NCI-H748 (cell line): ENCODE results near the gene ACAD8.
A peak's percentile ranks its signal among the peaks of the same experiment; 100 is the strongest.
"Not testable (repeated sequence)": the region's sequence is repeated elsewhere in the genome, so short reads cannot be mapped to it uniquely, and the experiment has no call there.

Experiments used
- DNase-seq: peaks from one replicate; lab custom pipeline; 2025; ENCODE audit not compliant: unreplicated experiment; lab: John Stamatoyannopoulos, UW

Gene ACAD8

DNA sequence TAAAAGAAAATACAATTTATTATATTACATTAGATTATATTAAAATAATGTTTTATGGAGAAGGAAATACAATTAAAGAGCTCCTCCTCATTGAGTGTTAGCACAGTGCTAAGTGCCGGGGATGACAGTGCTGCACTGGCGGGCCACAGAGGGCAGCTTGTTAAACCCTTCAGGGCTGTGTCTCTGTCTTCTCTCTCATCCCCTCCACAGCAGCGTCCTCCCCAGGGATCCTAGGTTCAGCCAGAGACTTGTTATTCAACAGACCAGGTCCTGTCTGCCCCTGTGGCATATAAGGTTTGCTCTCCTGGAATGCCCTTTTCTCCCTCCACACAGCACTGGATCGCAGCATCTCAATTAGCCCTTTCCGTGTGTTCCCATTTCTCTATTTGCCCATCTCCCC lies 14.4 kb upstream of the ACAD8 start:
- DNase-seq, result no peak

DNA sequence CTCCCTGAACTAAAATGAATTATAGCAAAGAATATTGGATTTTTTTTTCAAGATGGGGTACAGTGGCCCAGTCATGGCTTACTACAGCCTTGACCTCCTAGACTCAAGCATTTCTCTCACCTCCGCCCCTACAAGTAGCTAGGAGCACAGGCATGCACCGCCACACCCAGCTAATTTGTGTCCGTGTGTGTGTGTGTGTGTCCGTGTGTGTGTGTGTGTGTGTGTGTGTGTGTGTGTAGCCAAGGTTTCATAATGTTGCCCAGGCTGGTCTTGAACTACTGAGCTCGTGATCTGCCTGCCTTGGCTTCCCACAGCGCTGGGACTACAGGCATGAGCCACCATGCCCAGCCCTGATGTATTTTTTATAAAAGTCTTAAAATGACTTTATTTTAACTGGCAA lies 12.8 kb upstream of the ACAD8 start:
- DNase-seq, result no peak

DNA sequence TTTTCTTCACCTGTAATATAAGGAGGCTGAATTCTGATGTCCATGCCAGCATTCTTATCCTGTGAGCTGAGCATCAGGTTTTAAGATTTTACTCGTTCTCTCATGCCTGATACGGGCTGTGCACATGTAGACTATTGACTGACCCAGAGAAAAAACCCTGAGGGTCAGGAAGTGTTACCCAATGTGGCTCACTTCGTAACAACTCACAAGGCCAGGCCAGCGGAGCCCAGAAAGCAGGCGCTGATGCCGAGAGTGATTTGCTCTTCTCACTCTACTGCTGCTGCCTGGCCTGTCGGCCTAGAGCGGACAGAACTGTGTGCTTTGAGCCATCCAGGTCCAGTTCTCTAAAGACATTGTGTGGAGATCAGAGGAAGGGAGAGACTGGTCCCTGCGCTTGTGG lies 11.0 kb upstream of the ACAD8 start:
- DNase-seq, result no peak

DNA sequence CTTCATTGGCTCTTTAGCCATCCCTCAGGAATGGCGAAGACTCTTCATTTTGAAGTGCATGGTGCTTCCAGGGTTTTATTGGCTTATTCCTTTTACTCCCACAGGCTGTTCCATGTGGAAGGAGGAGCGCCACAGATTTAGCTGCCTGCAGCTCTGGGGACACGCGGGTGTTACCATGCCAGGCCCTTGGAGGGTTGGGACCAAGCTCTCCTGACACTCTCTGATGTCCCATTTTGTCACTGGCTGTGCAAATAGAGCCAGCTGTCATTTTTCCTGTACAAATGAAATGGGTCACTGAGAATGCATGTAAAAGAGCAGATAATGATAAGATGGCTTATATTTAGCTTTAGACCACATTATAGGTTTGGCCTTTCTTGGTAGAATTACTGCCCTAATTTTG lies 9.5 kb upstream of the ACAD8 start:
- DNase-seq, result no peak

DNA sequence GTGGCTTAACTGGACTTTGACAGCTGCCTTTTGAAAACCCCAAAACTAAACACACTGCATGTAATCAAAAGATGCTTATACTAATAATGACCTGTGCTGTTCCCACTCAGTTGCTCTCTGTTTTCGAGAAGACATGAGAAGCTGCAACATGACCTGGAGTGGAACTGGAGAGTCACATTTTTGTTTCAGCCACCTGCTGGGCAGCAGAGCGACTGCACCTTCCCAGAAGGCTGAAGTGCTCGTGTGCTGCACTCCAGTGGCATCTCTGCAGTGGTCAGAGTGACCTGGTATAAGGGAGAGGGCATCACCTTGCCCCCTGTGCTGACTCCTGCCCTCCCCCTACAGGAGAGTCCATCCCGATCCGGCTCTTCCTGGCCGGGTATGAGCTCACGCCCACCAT lies 8.8 kb upstream of the ACAD8 start:
- DNase-seq, result no peak

DNA sequence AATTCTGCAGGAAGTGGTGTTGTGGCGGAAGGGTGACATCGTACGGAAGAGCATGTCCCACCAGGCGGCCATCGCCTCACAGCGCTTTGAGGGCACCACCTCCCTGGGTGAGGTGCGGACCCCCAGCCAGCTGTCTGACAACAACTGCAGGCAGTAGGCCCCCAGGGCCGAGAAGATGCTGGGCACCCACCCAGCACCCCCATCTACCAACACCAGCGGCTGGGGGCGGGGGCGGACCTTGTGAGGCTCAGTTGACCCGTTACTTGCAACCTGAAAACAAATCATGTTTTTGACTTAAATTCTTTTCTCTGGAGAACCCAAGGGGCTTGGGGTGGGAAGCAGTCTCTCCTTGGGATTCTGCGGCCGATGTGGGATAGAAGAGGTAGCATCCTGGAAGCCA lies 7.9 kb upstream of the ACAD8 start:
- DNase-seq, result no peak

DNA sequence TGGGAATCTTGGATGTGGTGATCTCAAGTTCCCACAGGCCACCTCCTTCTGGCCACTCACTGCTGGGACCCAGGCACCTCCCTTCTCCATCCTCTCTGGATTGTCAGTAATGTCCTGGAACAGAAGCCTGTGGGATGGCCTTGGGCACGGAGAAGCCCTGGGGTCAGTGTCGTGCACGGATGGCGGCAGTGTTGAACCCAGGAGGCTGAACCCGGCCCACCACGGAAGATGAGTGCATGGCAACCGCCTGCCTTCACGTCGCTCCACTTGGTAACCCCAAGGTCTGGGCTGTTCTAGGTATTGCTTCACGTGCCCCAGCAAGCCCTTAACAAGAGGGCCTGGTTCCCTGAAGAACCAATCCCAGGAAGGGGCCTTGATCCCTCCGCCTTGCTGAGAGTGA lies 7.3 kb upstream of the ACAD8 start:
- DNase-seq, result no peak

DNA sequence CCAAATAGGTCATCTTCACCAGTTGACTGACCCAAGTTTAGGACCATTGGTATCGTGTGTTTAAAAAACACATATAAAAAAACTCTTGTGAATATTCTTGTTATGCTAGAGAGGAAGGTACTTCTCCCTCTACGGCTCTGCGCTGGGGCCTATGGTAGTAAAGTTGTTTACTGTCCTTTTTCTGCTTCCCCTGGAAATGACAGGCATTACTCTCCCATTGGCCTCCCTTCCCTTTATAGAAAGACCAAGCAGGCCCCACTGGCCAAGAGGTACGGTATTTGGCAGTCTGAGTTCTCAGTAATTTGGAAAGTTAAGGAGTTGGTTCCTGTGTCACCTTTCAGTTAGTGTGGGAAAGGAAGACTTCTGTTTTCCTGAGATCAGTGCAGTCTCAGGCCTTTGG lies 6.7 kb upstream of the ACAD8 start:
- DNase-seq, result no peak

DNA sequence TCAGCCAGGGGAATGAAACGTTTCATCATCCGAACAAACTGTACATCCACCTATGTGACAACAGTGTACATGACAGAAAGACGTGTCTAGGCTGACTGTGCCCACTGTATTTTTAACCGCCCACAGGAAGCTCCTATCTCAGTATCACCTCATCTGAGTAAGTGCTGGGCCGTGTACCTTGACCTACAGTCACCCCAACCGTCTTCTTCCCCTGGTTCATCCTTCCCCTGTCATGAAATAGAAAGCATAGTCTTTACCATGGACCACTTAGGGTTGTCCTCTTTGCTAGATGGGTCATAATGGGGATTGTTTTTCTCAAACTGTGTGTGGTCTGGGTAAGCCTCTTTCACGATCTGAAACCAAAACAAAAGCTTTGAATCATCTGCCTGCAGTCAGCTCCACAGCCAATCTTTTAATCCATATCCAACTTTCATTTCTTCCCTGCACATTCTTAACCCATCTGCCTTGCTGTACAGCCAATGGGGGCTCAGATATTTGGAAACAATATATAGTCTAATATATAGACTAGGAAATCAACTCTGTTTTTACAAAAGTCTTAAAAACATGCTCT lies 4.4 kb upstream of the ACAD8 start:
- no peak for DNase-seq

DNA sequence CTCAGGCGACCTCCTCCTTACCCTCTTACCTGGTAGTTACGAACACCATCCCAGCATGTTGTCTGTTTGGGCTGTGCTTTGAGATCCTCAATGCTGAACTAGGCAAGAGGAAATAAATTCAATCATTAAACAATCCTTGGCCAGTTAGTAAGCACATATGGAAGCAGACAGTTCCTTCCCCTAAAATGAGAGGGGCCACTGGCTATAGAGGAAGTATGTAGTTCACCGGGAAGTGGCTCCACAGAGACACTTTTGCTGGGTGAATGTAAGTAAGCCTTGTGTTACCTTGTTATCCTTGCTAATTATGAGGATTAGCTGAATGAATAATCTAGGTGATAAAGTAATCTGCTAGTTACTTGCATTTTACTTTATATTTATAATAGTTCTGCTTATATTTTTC lies 3.1 kb upstream of the ACAD8 start:
- DNase-seq, result no peak

DNA sequence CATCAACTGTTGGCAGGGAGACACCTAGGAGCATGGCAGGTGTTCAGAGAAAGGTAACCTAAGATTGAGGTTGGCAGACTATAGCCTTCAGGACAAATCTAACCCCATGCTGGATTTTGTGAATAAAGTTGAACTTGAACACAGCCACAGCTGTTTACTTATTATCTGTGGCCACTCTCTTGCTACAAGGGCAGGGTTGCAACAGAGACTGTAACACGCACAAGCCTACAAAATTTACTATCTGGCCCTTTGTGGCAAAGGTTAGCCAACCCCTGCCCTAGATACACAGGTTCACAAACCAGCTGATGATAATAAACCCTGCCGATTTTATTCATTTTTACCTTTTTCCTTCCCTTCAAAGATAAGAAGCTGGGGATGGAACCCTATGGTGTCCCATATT lies 2.7 kb upstream of the ACAD8 start:
- no peak for DNase-seq

DNA sequence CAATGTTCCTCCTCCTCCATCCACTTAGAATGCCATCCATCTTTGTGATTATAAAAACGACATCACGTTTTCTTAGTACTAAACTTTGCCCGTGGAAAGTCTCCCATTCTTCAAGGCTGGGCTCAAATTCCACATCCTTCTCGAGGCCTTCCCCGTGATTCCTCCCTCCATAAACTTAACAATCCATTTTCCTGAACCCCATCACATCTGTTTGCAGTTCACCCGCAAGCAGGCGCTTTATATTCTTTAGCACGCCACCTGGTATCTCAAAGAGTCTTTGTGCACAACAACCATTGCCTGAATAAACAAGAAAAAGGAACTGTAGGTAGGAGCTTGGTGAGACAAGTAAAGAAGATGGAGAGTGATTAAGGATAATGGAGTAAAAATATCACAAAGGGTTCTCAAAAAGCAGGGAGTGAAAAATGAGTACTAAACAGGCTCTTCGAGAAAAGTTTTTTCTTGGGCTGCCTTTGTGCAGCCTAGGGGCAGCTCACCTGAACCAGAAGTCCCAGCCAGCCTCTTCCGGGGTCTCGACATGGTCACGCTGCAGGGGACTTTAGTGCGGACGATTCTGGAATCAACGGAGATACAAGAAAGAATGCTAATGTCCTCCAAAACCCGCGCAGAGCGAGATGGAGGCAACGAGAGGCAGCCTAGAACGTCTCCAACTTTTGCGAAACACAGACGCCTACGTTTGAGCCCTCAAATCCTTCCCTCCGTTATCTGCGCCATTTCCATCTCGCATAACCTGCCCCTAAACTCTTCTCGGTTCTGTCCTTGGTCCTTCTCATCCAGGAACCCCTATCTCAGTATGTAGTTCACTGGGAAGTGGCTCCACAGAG lies 801 bp upstream of the ACAD8 start:
- DNase-seq, result peak; percentile 68

DNA sequence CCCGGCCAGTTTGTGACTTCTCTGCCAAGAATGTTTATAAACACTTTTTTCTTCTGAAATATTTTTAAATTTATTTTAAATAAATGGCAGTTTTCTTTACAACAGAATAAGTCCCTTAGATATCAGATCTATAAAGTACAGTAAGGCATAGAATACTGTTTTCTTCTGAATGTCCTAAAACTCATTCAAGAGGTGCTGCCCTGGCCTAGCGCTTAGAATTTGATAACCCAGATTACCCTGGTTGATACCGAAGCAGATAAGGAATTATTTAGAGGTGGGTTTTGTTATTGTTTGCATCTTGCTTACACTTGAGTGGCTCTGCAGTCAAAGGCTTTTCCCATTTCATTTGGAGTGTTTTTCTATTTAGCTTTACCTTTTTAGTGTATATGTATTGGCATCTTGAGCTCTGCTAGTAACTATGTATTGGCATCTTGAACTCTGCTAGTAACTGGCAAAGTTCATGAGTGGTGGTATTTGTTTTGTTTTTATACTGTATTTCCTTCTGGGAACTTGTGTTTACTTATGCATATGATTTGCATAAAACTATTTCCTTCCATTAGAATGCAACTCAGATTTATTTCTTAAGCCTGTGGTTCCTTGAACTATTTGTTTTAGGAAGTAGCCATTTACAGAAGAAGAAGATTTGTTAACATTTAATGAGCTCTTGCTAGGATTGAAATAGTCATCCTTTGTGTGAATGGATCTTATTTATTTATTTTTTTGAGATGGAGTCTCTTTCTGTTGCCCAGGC lies 1.2 kb downstream of the ACAD8 start:
- DNase-seq, result no peak

DNA sequence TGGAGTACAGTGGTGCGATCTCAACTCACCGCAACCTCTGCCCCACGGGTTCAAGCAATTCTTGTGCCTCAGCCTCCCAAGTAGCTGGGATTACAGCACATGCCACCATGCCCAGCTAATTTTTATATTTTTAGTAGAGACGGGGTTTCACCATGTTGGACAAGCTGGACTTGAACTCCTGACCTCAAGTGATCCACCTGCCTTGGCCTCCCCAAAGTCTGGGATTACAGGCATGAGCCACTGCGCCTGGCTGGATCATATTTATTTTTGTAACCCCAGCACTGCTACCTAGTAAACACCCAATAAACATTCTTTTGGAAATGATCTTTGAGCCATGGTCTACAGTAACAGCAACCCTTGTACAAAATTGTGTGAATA lies 1.8 kb downstream of the ACAD8 start:
- not testable (repeated sequence) for DNase-seq

DNA sequence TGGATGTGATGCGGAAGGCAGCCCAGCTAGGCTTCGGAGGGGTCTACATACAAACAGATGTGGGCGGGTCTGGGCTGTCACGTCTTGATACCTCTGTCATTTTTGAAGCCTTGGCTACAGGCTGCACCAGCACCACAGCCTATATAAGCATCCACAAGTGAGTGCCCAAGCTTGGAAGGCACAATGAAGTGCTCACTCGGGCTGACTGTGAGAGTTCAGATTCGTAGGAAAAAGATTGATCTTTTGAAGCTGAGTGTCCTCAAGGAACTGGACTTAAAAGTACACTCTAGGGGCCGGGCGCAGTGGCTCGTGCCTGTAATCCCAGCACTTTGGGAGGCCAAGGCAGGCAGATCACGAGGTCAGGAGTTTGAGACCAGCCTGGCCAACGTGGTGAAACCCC lies 3.7 kb downstream of the ACAD8 start:
- no peak for DNase-seq

DNA sequence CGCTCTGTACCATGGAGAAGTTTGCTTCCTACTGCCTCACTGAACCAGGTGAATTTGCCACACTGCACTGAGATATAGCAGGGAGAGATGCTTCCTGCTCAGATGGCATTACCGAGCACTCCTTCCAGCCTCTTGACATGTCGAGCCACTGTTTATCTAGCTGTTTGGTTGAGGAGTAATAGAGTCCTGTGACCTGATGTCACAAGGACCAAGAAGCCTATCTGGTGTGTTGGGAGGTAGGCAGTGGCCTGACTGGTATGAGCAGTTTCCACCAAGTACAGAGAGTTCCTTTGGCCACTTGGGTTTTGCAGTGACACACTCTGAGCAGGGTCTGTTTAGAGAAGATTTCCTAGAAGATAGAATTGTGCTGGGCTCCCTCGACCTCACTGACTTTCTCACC lies 5.2 kb downstream of the ACAD8 start:
- DNase-seq, result no peak

DNA sequence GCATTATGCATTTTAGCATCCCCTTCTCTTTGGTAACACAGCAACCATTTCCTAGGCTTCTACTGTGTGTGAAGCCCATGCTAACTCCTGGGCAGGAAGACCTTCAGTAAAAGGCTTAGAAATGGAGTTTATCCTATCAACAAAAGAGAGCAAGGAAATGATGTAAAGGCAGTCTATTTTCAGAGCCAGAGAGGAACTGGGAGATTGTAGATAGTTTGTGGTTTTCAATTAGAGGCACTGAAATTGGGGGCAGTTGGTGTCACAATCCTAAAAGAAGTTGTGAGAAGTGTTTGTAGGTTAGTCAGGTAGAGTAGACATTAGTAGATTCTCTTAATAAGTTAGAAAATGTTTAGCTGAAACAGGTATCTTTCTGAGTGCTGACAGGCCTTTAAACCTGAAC lies 7.1 kb downstream of the ACAD8 start:
- DNase-seq, result no peak

DNA sequence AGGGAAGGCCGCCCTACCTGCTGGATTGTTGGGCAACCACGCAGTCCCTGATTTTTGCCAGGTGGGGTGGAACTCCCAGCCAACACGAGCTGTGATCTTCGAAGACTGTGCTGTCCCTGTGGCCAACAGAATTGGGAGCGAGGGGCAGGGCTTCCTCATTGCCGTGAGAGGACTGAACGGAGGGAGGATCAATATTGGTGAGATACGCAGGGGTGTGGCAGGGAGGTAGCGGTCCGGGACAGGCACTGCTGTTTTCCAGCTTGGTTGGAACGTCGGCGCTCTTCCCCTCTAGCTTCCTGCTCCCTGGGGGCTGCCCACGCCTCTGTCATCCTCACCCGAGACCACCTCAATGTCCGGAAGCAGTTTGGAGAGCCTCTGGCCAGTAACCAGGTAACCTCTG lies 7.6 kb downstream of the ACAD8 start:
- no peak for DNase-seq

DNA sequence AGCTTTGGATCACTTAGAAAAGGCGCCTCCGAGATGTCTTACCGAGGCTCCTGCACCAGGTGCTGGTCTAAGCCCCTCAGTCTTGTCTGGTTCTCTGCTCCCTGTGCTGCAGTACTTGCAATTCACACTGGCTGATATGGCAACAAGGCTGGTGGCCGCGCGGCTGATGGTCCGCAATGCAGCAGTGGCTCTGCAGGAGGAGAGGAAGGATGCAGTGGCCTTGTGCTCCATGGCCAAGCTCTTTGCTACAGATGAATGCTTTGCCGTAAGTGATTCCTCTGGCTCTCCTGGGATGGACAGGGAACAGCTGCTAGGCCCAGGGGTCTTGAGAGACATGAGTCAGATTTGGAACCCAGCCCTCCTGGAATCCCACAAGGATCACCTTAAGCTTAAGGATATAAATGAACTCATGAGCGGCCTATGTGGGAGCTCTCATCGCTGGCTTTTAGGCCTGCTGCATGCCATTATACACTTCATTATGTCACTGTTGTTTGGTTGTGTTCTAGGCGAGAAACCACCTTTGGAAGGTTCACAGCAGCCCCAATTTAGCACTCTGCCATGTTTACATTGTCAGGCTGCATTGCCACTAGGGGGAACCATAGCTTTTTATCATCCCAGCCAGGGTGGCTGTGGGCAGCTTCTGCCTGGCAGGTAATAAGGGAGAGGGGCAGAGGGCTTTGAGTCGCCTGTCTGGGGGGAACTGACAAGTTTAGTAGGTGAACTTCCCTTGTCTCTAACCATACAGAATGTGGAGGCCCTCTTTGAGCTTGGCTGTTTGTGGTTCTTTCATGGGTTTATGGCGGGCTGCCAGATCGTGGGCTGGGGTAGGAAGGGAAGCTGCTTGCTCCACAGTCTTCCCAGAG lies 8.5 kb downstream of the ACAD8 start:
- DNase-seq, result peak; percentile 26

DNA sequence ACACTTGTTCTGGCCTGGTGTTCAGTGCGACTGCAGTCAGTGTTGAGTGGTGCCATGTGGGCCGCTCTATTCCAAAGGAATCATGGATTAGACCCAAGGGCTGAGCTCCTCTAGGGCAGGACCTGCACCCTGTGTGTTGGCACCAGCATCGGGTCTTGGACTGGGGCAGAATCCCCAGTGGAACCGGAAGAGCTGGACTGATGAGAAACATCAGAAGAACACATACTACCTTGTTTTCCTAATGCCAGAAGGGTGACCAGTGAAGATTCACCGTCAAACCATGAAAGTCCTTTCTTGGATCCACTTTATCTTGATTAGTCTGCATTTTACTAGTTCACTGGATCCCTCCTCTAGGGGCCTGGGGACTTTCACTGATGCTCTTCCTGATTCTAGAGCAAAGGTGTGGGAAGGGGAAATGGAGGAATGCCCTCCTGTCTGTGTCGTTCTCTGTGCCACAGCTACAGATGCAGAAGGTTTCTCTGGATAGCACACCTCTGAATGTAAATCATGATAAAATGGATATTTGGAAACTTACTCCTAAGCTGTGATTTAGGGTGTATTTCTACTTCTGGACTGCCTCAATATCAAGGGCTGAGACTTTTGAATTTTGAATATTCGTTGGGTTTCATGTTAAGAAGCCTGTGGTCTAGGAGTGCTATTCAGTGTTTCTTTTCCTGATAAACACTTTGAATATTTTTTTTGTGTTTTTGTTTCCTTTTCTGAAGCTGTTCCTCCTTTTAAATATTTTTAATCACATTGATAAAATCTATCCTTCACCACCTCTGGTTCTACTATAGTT lies 11.8 kb downstream of the ACAD8 start:
- no peak for DNase-seq

DNA sequence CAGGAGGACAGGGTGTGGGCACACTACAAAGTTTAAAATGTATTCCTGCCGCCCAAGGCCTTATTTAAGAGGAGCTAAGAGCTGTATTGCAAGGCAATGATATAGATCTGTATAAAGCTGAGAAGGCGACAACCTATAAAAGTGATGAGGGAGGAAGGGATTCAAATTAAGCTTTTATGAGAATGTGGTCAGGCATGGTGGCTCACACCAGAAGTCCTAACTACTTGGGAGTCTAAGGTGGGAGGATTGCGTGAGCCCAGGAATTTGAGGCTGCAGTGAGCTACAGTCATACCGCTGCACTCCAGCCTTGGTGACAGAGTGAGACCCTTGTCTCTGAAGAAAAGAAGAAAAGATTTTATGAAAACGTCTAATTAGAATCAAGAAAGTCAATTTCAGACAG lies 13.1 kb downstream of the ACAD8 start:
- no peak for DNase-seq
